OCI-LY1 (cell line): ENCODE measurements around the gene ZNF584.

Source experiments
- CTCF ChIP-seq: fragments of 200-600 bp; sonication (generic), shearing (Covaris generic); IDR thresholded peaks from 2 replicates; pipeline ENCODE4 v1.5.1; 2017; ENCODE audit warnings: mild to moderate bottlenecking, antibody characterized with exemption, low read length, moderate library complexity, mixed read lengths
- EZH2 ChIP-seq: fragments of 200-600 bp; sonication (generic), shearing (Covaris generic); IDR thresholded peaks from 2 replicates; pipeline ENCODE4 v1.8.0; 2017; ENCODE audit warnings: borderline replicate concordance, mixed run types, mild to moderate bottlenecking, antibody characterized with exemption, low read length, moderate library complexity, mixed read lengths

- TF ChIP-seq CTCF (no peak), EZH2 (no peak)
These were observed 25.8 kb downstream of the ZNF584 start for GRCh38 chr19:58434217-58434616.
